AG04449 (cell line): ENCODE data around the gene IL23A.

Experiments used
- CTCF ChIA-PET: fragments of 350-600 bp; formaldehyde crosslinking; extraction: SDS; loops from one replicate; lab custom pipeline; 2021; ENCODE audit warnings: antibody characterized with exemption; lab: Yijun Ruan, JAX
- POLR2A ChIA-PET: fragments of 400-600, 350-600 bp; formaldehyde crosslinking; extraction: SDS; loops from one replicate; lab custom pipeline; 2020; ENCODE audit warnings: antibody characterized with exemption, inconsistent platforms; lab: Yijun Ruan, JAX
- DNase-seq: peaks from one replicate; pipeline ENCODE4 v3.0.0-alpha.2; 2010; ENCODE audit warnings: low read depth, low spot score
- H3K4me3 ChIP-seq: 2 replicates; pipeline ENCODE4 v1.5.1; 2011; ENCODE audit warnings: low read depth, mild to moderate bottlenecking, control low read depth, low read length
- CTCF ChIP-seq: IDR thresholded peaks from one replicate; pipeline ENCODE4 v1.5.1; 2011; ENCODE audit warnings: mild to moderate bottlenecking, moderate library complexity, low read length, control low read depth, inconsistent platforms; ENCODE audit not compliant: insufficient read depth; ENCODE audit errors: missing control alignments

IL23A gene

GRCh38 chr12:56348776-56349175, 10.1 kb downstream of the IL23A start:
- ChIA-PET POLR2A (interaction anchor here (0.9 to 2.0 kb wide), 5 partner anchors 9 to 159 kb away, joined by 3 to 6 read pairs (median 3); partner anchors contain the start of genes CNPY2 and PAN2), CTCF (interaction anchor here (1.2 to 3.2 kb wide), 3 partner anchors 9 to 115 kb away, joined by 5 to 15 read pairs (median 7); partner anchors contain the start of gene PAN2)
- TF ChIP-seq CTCF = no peak

GRCh38 chr12:56350662-56351061, 12.0 kb downstream of the IL23A start:
- POLR2A ChIA-PET = interaction anchor here (0.6 kb wide), 1 partner anchor 17 kb away, joined by 3 read pairs; the partner anchor contains the start of gene PAN2
- DNase-seq = no peak
- no peak overlapping the region for H3K4me3 ChIP-seq
- TF ChIP-seq CTCF = no peak
- CTCF ChIA-PET = interaction anchor here (1.0 to 3.2 kb wide), 2 partner anchors 9 to 113 kb away, joined by 5 to 15 read pairs; no protein-coding TSS in a partner anchor

More at GRCh38 chr12:56348776-56349175, 10.1 kb downstream of the IL23A start:
- DNase-seq = no peak
- H3K4me3 ChIP-seq = no peak overlapping the region

GRCh38 chr12:56351325-56351724, 12.6 kb downstream of the IL23A start:
- TF ChIP-seq CTCF = no peak
- no peak for DNase-seq
- ChIA-PET POLR2A (no interaction called here), CTCF (interaction anchor here (1.1 to 3.2 kb wide), 2 partner anchors 21 to 112 kb away, joined by 3 to 15 read pairs; no protein-coding TSS in a partner anchor)
- H3K4me3 ChIP-seq = no peak overlapping the region

GRCh38 chr12:56358836-56359532, 20.3 kb downstream of the IL23A start:
- CTCF ChIA-PET = interaction anchor here (0.7 to 5.8 kb wide), 12 partner anchors 8 to 169 kb away, joined by 3 to 68 read pairs (median 4); partner anchors contain the start of genes ANKRD52, CNPY2, MIP and SMARCC2
- peak; percentile 62 for DNase-seq
- H3K4me3 ChIP-seq = peak overlapping the region; percentile 90
- POLR2A ChIA-PET = interaction anchor here (0.6 to 2.9 kb wide), 9 partner anchors 10 to 122 kb away, joined by 3 to 11 read pairs (median 6); partner anchors contain the start of genes CNPY2 and TIMELESS
- TF ChIP-seq CTCF = no peak

GRCh38 chr12:56359851-56360767, 21.4 kb downstream of the IL23A start, which contains the start of gene STAT2:
STAT2 (minus strand) TSS chr12:56360107; CDS start chr12:56356571, 3,536 bp downstream.
- ChIA-PET CTCF (interaction anchor here (1.0 to 5.8 kb wide), 12 partner anchors 18 to 276 kb away, joined by 3 to 68 read pairs (median 4); partner anchors contain the start of genes ANKRD52, MIP and PAN2), POLR2A (interaction anchor here (0.5 to 2.9 kb wide), 14 partner anchors 14 to 164 kb away, joined by 3 to 11 read pairs (median 3); partner anchors contain the start of genes PAN2 and TIMELESS)
- DNase-seq = peak; percentile 99
- no peak for TF ChIP-seq CTCF
- peak within 1 kb of the TSS; percentile 90 for H3K4me3 ChIP-seq
